Lower leg skin (tissue), 4 donors: ENCODE results near the gene NOX3. TPM values are rescaled to one million over a fixed set of nuclear protein-coding genes. Genes with fewer than 3 reads are reported as not detected.

Experiments
- DNase-seq, 2 donors: peaks; one replicate each; pipeline ENCODE4 v3.0.0-alpha.2; 2019; ENCODE audit warnings: low spot score in 2 of 2
- H3K4me3 ChIP-seq: fragments of 200-600 bp; sonication (generic); 2 replicates; pipeline ENCODE4 v1.5.1; 2017; ENCODE audit warnings: mild to moderate bottlenecking, low read depth; ENCODE audit not compliant: poor library complexity, severe bottlenecking
- CTCF ChIP-seq, 3 donors: fragments of 450-650 bp; IDR thresholded peaks; one replicate each; pipeline ENCODE4 v1.5.1; 2016; ENCODE audit warnings: antibody characterized with exemption in 3 of 3, mild to moderate bottlenecking in 3 of 3, moderate library complexity in 2 of 3
- POLR2A ChIP-seq, 2 donors: fragments of 450-650 bp; IDR thresholded peaks; one replicate each; pipeline ENCODE4 v1.6.1; 2016 to 2017; ENCODE audit warnings: antibody characterized with exemption in 2 of 2, mild to moderate bottlenecking in 1 of 2, moderate library complexity in 1 of 2
- WGBS, 2 donors: methylation state at CpG; one replicate each; pipeline ENCODE4 v1.1.5; 2018; 5-methylcytosine and 5-hydroxymethylcytosine counted together
- intact Hi-C: fragments of 100-400 bp; cut with DNase I; formaldehyde crosslinking; loops from one replicate; pipeline ENCODE4 v1.15.0; 2023; ENCODE audit warnings: low total_unique reads
- total RNA-seq, 4 donors: library from RNA; depleted of rRNA; stranded (reverse); fragments of >200 nt; gene quantifications; one replicate each; pipeline ENCODE4 v1.1.0, GENCODE V29; 2016

NOX3 gene
- total RNA-seq, 4 donors from 2014 or later = not detected

GRCh38 chr6:155487371-155488130 lies 31.9 kb upstream of the NOX3 start:
- intact Hi-C loops = no loop called here
- TF ChIP-seq CTCF (IDR thresholded peaks at IDR 0.05) = no peak
- TF ChIP-seq POLR2A (IDR thresholded peaks at IDR 0.05) = no peak
- no peak overlapping the region for H3K4me3 ChIP-seq

GRCh38 chr6:155486721-155487294 lies 31.2 kb upstream of the NOX3 start:
- 93% methylated on average over 5 of the region's 5 CpGs for WGBS, 2 donors
- TF ChIP-seq CTCF (IDR thresholded peaks at IDR 0.05) (no peak), POLR2A (IDR thresholded peaks at IDR 0.05) (no peak)
- no peak for DNase-seq
- no peak overlapping the region for H3K4me3 ChIP-seq
- intact Hi-C loops = no loop called here

More at GRCh38 chr6:155487371-155488130, 31.9 kb upstream of the NOX3 start:
- 73 to 85% methylated on average over 5 of the region's 5 CpGs for WGBS, 2 donors
- DNase-seq = no peak

GRCh38 chr6:155485756-155486155 lies 30.1 kb upstream of the NOX3 start:
- H3K4me3 ChIP-seq = no peak overlapping the region
- DNase-seq = no peak
- WGBS, 2 donors = 91 to 94% methylated on average over 4 of the region's 4 CpGs
- intact Hi-C loops = no loop called here
- TF ChIP-seq POLR2A (IDR thresholded peaks at IDR 0.05) (no peak), CTCF (IDR thresholded peaks at IDR 0.05) (no peak)

- DNase-seq = no peak
- no peak for TF ChIP-seq CTCF (IDR thresholded peaks at IDR 0.05)
- no peak for TF ChIP-seq POLR2A (IDR thresholded peaks at IDR 0.05)
- no peak overlapping the region for H3K4me3 ChIP-seq
- intact Hi-C loops = no loop called here
- WGBS, 2 donors = 0 to 24% methylated on average over 1 of the region's 1 CpG
These were observed 28.2 kb upstream of the NOX3 start for GRCh38 chr6:155483858-155484257.

- H3K4me3 ChIP-seq = no peak overlapping the region
- intact Hi-C loops = no loop called here
- WGBS, 2 donors = 54 to 62% methylated on average over 3 of the region's 3 CpGs
- TF ChIP-seq CTCF (IDR thresholded peaks at IDR 0.05) = no peak
- no peak for TF ChIP-seq POLR2A (IDR thresholded peaks at IDR 0.05)
- DNase-seq = no peak
These were observed 25.6 kb upstream of the NOX3 start for GRCh38 chr6:155481215-155481614.
